GM19351 (cell line): ENCODE measurements around the gene ADAT2.

ENCODE experiments used
- ATAC-seq: cut with Tn5 transposase; IDR thresholded peaks from one replicate; pipeline ENCODE4 v1.9.1; 2021; ENCODE audit warnings: mild to moderate bottlenecking, moderate library complexity; ENCODE audit not compliant: unreplicated experiment

ADAT2 gene

GRCh38 chr6:143399176-143399575 lies 51.3 kb downstream of the ADAT2 start:
- ATAC-seq, result no peak

GRCh38 chr6:143397227-143398222 lies 53.0 kb downstream of the ADAT2 start:
- ATAC-seq, result no peak

GRCh38 chr6:143396497-143397226 lies 53.8 kb downstream of the ADAT2 start:
- no peak for ATAC-seq

GRCh38 chr6:143395699-143396098 lies 54.8 kb downstream of the ADAT2 start:
- ATAC-seq, result no peak

GRCh38 chr6:143394389-143394788 lies 56.1 kb downstream of the ADAT2 start:
- ATAC-seq, result no peak

- ATAC-seq, result no peak
These were observed 60.2 kb downstream of the ADAT2 start for GRCh38 chr6:143390278-143390677.

GRCh38 chr6:143385636-143386035 lies 64.9 kb downstream of the ADAT2 start:
- ATAC-seq, result no peak

GRCh38 chr6:143376861-143377260 lies 73.6 kb downstream of the ADAT2 start:
- no peak for ATAC-seq

GRCh38 chr6:143376375-143376774 lies 74.1 kb downstream of the ADAT2 start:
- ATAC-seq, result no peak

GRCh38 chr6:143375022-143375585 lies 75.4 kb downstream of the ADAT2 start:
- ATAC-seq, result no peak

GRCh38 chr6:143374014-143374413 lies 76.5 kb downstream of the ADAT2 start:
- ATAC-seq, result no peak
